GM19455 (cell line): ENCODE data around the gene MYCN.

Source experiments
- ATAC-seq: cut with Tn5 transposase; IDR thresholded peaks from one replicate; pipeline ENCODE4 v1.9.1; 2021; ENCODE audit not compliant: unreplicated experiment

MYCN gene

DNA sequence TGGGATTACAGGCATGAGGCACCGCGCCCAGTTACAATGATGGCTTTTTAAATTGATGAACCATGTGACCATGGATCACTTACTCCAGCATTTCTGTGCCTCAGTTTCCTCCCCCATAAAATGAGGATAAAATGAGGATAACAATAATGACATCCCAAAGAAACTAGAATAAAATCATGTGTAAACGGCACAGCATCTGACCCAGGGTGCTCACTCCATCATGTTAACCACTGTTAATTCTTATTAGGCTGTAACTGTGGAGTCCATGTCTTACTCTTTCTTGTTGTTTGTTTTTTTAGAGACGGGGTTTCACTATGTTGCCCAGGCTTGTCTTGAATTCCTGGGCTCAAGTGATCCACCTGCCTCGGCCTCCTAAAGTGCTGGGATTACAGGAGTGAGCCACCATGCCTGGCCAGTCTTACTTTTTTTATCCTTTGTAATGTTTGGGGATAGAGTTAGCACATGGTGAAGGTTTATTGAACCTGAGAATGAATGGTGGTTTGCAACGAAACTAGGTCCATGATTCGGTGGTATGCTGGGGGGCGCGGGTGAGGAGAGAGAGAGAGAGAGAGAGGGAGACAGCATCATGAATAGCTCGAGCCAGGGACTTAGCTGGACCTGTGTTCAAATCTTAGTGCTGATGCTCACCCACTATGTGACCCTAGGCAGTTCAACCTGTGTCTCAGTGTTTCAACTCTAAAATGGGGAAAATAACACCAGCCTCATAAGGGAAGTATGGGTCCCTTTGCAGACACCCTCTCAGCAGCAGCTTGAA lies 52.3 kb downstream of the MYCN start:
- no peak for ATAC-seq

DNA sequence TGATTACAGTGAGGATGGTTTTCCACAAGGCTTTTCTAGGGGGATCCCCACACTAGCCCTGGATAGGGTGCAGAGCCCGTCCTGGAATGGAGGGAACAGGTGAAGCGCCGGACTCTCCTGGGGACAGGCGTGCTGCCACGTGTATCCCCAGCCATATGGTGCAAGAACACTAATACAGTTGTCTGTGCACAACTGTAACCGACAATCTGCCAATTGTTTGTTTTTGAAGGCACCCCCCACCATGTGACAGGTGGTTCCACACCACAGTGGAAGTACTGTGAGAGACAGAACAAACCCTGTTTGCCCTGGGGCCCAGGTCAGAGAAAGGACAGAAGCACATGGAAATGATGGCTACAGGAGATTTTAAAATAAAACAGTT lies 52.9 kb downstream of the MYCN start:
- ATAC-seq, result no peak

DNA sequence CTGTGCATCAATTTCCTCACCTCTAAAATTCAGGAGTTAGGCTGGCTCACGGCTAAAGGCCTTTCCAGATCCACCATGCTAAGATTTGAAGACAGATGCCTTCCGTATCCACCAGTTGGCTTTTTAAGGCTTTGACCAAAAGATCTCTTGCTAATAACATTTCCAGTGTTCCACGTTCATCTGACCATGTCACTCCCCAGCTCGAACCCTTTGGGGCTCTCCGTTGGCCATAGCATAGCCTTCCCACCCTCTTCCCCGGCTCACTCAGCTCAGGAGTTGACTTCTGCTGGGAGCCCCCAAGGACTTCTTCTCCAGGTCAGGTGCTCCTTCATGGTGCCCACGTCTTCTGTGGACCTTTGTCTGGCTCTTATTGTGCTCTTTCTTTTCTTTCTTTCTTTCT lies 53.3 kb downstream of the MYCN start:
- no peak for ATAC-seq

DNA sequence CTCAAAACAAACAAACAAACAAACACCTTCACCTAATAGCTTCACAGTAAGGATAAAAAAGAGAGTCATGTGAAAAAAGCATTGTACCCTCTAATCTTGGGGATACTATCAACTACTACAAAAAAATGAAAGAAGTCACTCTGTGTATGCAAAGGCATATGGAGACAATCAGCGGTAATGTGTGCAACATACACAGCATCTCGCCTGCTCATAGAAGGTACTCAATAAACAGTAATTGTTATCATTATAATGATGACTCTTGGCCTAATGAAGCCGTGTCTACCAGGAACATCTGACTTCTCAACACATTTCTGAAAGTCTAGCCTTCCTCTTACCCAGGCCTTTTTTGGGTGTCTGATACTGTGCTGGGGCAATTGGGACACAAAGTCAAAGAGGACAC lies 55.3 kb downstream of the MYCN start:
- ATAC-seq, result no peak
